Measurements from ENCODE around the gene CLPX. TPM values are rescaled to one million over a fixed set of nuclear protein-coding genes. Genes with fewer than 3 reads are reported as not detected.

CLPX gene
- total RNA-seq, 1 donor from 2014 or later, result 58.7 TPM

- no peak for TF ChIP-seq CTCF (IDR thresholded peaks at IDR 0.05; ENCODE audit: unreplicated experiment)
- H3K9me3 Mint-ChIP-seq, result no peaks in the 10 kb centered on the region
- peaks cover 13% of the 10 kb centered on the region for H3K4me1 Mint-ChIP-seq
- no peak overlapping the region for H3K4me3 Mint-ChIP-seq
- no peaks in the 10 kb centered on the region for H3K36me3 Mint-ChIP-seq
- H3K27ac Mint-ChIP-seq, result no peak overlapping the region
- no peaks in the 10 kb centered on the region for H3K27me3 Mint-ChIP-seq (ENCODE audit: low read depth)
- DNase-seq (ENCODE audit: low spot score in 2 of 2, unreplicated experiment in 2 of 2), result no peak
These were observed 20.0 kb upstream of the CLPX start for GRCh38 chr15:65204931-65205660.

DNA sequence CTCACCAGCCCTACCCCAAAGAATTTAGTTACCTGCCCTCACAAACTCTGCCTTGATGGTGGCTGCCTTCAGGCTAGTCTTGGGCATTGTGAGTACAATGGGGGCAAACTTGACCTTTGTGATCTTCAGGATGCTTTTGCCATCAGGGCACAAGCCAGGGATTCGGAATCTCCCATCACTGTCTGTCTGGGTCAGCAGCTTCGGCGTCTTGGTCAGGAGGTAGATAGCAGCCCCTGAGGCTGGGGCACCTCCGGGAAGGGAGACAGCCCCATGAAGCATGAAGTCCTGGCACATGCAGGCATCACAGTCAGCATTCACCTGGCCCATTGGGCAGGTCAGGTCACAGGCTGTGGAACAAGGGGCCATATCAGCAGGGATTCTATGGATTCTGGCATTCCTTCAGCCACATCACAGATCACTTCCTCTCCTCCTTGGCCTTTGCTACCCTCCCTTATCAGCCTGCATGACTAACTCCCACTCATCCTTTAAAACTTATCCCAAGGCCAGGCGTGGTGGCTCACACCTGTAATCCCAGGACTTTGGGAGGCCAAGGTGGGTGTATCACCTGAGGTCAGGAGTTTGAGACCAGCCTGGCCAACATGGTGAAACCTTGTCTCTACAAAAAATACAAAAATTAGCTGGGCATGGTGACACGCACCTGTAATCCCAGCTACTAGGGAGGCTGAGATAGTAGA is 19.2 kb upstream of the CLPX start:
- Mint-ChIP-seq H3K27ac (no peak overlapping the region), H3K4me3 (no peak overlapping the region), H3K27me3 (ENCODE audit: low read depth) (no peaks in the 10 kb centered on the region), H3K36me3 (no peaks in the 10 kb centered on the region), H3K4me1 (peaks cover 6% of the 10 kb centered on the region), H3K9me3 (no peaks in the 10 kb centered on the region)
- DNase-seq (ENCODE audit: low spot score in 2 of 2, unreplicated experiment in 2 of 2), result no peak
- TF ChIP-seq CTCF (IDR thresholded peaks at IDR 0.05; ENCODE audit: unreplicated experiment), result no peak

- DNase-seq (ENCODE audit: low spot score in 2 of 2, unreplicated experiment in 2 of 2), result no peak
- H3K27ac Mint-ChIP-seq, result no peak overlapping the region
- no peak overlapping the region for H3K4me3 Mint-ChIP-seq
- no peaks in the 10 kb centered on the region for H3K27me3 Mint-ChIP-seq (ENCODE audit: low read depth)
- no peaks in the 10 kb centered on the region for H3K9me3 Mint-ChIP-seq
- H3K36me3 Mint-ChIP-seq, result no peaks in the 10 kb centered on the region
- no peaks in the 10 kb centered on the region for H3K4me1 Mint-ChIP-seq
- no peak for TF ChIP-seq CTCF (IDR thresholded peaks at IDR 0.05; ENCODE audit: unreplicated experiment)
These were observed 16.8 kb upstream of the CLPX start for GRCh38 chr15:65201918-65202317.

DNA sequence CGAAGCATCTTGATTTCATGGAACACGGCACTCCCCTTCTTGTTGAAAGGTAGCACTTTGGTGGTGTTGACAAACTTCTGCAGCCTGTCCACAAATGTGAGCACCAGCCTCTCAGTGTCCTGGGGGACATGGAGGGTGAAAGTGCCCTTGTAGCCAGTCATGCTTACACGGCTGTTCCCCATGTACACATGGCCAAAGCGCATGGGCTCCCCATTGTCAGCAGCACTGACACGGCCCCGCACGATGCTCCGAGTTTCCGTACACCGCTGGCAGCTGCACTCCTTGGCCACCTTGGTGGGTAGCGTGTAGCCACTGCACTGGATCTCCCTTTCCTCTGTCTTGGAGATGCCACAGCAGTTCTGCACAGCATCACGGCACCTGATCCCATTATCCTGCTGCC is 13.4 kb upstream of the CLPX start:
- no peak overlapping the region for H3K27ac Mint-ChIP-seq
- H3K27me3 Mint-ChIP-seq (ENCODE audit: low read depth), result no peaks in the 10 kb centered on the region
- H3K36me3 Mint-ChIP-seq, result no peaks in the 10 kb centered on the region
- no peaks in the 10 kb centered on the region for H3K9me3 Mint-ChIP-seq
- H3K4me3 Mint-ChIP-seq, result no peak overlapping the region
- peaks cover 6% of the 10 kb centered on the region for H3K4me1 Mint-ChIP-seq
- DNase-seq (ENCODE audit: low spot score in 2 of 2, unreplicated experiment in 2 of 2), result no peak
- no peak for TF ChIP-seq CTCF (IDR thresholded peaks at IDR 0.05; ENCODE audit: unreplicated experiment)

DNA sequence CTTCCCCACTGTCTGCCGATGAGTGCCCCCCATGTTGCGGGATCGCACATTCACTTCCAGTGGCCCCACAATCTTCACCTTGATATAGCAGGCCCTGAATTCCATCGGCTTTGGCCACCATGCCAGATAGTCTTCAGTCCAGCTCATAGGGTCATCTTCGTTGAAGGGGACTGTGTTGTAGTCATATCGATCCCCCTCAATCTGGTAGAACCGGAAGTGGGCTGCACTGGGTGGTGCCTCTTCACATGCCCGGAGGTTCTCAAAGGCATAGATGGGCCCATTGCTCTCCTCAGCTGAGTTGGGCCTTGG is 12.1 kb upstream of the CLPX start:
- no peak overlapping the region for H3K4me3 Mint-ChIP-seq

More for the DNA sequence above, 12.1 kb upstream of the CLPX start:
- DNase-seq (ENCODE audit: low spot score in 2 of 2, unreplicated experiment in 2 of 2), result no peak
- no peaks in the 10 kb centered on the region for H3K36me3 Mint-ChIP-seq
- no peak overlapping the region for H3K27ac Mint-ChIP-seq
- peaks cover 6% of the 10 kb centered on the region for H3K4me1 Mint-ChIP-seq
- no peak for TF ChIP-seq CTCF (IDR thresholded peaks at IDR 0.05; ENCODE audit: unreplicated experiment)
- H3K27me3 Mint-ChIP-seq (ENCODE audit: low read depth), result no peaks in the 10 kb centered on the region
- H3K9me3 Mint-ChIP-seq, result no peaks in the 10 kb centered on the region
